Activated CD4-positive, alpha-beta T cell treated with anti-CD3 and anti-CD28 coated beads, Interleukin-2, amount 50 U/mL, for 1 hour (primary cell): Measurements from ENCODE around the gene CRAMP1.
"Not testable (repeated sequence)": the region's sequence is repeated elsewhere in the genome, so short reads cannot be mapped to it uniquely, and the experiment has no call there.

Source experiments
- DNase-seq: peaks from one replicate; pipeline ENCODE4 v3.0.0-alpha.2; 2020

The CRAMP1 gene

GRCh38 chr16:1688807-1689560 lies 76.8 kb downstream of the CRAMP1 start:
- DNase-seq: no peak

DNA sequence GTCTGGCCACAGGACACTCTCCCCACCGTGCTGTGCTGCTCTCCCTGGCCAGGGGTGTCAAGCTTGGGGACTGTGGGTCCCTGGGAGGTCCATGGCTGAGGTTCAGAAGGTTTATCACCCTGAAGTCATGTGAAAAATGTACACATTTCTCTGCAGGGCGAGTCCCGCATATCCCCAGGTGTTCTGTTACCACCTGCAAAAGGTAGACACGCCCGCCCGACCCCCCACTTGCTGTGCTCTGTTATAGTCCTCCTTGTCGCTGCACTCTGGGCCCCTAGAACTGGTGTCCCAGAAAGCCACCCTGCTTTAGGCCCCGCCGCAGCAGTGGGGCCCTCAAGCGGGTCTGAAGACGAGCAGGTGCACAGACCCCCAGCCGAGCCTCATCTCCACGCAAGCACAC lies 77.7 kb downstream of the CRAMP1 start:
- no peak for DNase-seq

- no peak for DNase-seq
These were observed 78.7 kb downstream of the CRAMP1 start for GRCh38 chr16:1690810-1691209.

DNA sequence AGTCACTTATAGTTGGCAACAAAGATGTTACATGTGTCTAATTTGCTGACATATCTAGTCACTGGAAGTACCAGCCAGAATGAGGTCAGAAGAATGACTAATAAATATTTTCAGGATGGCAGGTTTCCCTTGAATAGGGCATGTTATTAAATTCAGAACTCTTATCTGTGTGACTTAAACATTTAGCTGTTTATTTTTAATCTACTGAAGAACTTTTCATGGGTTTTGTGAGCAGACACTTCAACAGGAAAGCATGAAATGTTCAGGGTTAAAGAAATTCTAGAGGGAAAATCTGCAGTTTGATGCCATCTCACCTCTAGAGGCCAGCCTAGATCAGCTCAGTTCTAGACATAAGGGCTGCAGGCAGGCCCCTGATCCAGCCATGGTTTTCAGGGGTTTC lies 79.1 kb downstream of the CRAMP1 start:
- DNase-seq: no peak

GRCh38 chr16:1691956-1692355 lies 79.8 kb downstream of the CRAMP1 start:
- DNase-seq: no peak

DNA sequence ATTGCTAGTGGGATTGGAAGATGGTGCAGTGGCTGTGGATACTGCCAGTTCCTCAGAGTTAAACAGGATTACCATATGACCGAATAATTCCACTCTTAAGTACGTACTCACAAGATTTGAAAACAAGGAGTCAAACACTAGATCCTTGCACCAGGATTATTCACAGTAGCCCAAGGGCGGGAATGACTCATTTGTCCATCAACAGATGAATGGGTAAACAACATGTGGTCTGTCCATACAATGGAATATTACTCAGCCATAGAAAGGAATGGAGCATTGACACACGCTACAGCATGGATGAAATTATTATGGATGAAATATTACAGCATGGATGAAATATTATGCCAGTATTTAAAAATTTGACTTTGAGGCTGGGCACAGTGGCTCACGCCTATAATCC lies 84.7 kb downstream of the CRAMP1 start:
- no peak for DNase-seq

DNA sequence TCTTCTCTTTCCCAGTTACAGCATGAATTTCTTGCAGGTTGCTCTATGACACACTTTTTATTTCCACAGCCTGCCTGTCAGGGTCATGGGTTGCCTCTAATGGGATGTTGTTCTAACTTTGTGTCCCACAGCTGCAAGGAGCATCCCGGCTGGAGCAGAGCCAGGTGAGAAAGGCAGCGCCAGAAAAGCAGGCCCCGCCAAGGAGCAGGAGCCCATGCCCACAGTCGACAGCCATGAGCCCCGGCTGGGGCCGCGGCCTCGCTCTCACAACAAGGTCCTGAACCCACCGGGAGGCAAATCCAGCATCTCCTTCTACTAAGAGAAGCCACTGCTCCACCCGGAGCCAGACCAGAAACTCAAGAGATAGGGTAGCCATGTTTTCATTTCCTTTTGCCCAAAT lies 86.5 kb downstream of the CRAMP1 start:
- no peak for DNase-seq

DNA sequence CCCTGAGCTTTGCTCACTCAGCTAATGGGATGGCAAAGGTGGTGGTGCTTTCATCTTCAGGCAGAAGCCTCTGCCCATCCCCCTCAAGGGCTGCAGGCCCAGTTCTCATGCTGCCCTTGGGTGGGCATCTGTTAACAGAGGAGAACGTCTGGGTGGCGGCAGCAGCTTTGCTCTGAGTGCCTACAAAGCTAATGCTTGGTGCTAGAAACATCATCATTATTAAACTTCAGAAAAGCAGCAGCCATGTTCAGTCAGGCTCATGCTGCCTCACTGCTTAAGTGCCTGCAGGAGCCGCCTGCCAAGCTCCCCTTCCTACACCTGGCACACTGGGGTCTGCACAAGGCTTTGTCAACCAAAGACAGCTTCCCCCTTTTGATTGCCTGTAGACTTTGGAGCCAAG lies 88.1 kb downstream of the CRAMP1 start:
- no peak for DNase-seq

DNA sequence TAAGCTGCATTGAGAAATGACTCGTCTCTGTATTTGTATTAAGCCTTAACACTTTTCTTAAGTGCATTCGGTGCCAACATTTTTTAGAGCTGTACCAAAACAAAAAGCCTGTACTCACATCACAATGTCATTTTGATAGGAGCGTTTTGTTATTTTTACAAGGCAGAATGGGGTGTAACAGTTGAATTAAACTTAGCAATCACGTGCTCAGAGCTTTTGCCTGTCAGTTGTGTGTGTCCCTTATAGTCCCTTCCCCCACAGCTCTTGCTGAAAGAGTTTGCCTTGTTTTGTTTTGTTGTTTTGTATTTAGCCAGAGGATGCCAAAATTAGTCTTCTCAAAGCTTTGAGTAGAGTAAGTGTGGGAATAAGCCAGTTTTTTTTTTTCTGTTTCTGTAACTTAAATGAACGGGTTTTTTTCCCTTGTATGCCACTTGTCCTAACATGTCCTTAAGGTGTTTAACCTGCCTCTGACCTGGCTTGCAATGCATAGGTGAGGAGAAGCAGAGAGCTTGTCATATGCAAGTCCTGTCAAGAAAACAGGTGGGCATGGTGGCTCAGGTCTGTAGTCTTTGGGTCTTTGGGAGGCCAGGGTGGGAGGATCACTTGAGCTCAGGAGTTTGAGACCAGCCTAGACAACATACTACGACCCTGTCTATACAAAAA lies 89.2 kb downstream of the CRAMP1 start:
- no peak for DNase-seq

DNA sequence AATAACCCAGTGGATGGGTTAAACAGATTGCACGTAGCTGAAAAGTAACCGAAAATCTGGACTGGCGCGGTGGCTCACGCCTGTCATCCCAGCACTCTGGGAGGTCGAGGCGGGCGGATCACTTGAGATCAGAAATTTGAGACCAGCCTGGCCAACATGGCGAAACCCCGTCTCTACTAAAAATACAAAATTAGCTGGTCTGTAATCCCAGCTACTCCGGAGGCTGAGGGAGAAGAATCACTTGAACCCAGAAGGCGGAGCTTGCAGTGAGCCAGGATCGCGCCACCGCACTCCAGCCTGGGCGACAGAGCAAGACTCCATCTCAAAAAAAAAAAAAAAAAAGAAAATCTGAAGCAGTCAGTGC lies 93.1 kb downstream of the CRAMP1 start:
- DNase-seq: not testable (repeated sequence)

DNA sequence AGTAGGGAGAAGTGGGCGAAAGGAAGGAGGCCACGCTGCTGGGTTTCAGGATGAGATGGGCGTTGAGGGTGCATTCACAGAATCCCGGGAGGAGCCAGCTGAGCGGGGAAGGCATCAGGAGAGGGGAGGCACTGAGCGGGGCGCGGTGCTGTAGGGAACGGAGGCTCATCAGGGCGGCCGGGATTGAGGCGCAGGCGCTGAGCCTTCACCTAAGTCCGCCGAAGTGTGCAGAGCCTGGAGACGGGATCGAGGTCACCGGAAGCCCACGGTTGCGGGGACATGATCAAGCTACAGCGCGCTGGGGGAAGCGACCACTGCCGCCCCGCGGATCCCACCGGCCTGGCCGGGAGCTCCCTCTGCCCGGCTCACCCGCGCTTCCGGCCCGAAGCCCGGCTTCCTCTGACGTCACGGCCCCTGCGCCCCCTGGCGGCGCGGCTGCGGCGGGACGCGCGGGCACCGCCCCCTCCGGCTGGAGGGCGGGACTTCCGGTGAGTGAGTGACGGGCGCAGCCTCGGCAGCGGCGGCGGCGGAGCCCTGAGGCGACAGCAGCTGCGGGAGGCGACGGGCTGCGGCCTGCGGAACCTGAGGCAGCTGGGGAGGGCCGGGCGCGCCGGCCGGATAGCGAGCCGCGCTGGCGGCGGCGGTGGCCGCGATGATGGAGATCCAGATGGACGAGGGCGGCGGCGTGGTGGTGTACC lies 93.7 kb downstream of the CRAMP1 start, which contains the start of gene MAPK8IP3:
Gene MAPK8IP3 (plus strand): TSS at position 508 of the 698 bp plus-strand sequence. CDS start 145 bp downstream, at position 653.
- DNase-seq: peak; percentile 95

GRCh38 chr16:1706386-1707192 lies 94.4 kb downstream of the CRAMP1 start:
- peak; percentile 35 for DNase-seq

- DNase-seq: no peak
These were observed 95.1 kb downstream of the CRAMP1 start for GRCh38 chr16:1707193-1707790.

- no peak for DNase-seq
These were observed 96.1 kb downstream of the CRAMP1 start for GRCh38 chr16:1708083-1708767.

DNA sequence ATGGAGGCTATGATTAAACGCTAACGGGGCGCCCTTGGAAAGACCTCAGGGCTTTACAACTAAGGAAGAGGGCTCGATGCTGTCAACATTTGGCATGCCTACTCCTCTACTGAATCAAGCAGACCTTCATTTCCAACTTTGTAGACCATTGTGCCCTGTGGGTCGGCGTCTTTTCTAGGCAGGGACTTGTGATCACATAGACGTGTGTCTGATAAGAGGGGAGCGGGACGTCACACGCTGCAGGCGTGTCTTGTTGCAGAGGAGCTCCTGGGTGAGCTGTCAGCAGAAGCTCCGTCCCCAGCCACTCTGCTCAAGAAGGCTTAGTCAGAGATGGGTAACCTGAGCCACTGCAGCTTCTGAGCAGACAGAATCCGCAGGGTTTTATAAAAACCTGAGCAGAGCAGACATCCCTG lies 96.6 kb downstream of the CRAMP1 start:
- no peak for DNase-seq

DNA sequence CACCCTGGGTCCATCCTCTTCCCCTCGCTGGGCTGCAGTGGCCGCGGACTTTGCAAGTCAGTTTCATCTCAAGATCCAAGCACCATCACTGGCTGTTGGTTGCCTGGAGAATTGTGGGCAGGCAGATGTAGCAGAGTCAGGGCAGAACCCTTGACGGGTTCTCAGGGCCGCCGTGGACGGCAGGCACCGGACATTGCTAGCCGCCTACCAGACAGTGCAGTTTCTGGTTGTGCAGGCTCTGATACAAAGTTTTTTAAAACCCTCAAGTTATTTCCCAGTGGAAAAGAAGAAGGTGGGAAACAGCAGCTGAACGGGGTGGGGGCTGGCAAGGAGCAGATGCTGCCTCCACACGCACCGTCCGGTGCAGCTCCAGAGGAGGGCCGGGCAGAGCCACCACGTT lies 97.2 kb downstream of the CRAMP1 start:
- DNase-seq: no peak

GRCh38 chr16:1710811-1711507 lies 98.8 kb downstream of the CRAMP1 start:
- DNase-seq: no peak

- no peak for DNase-seq
These were observed 100.7 kb downstream of the CRAMP1 start for GRCh38 chr16:1712791-1713261.

DNA sequence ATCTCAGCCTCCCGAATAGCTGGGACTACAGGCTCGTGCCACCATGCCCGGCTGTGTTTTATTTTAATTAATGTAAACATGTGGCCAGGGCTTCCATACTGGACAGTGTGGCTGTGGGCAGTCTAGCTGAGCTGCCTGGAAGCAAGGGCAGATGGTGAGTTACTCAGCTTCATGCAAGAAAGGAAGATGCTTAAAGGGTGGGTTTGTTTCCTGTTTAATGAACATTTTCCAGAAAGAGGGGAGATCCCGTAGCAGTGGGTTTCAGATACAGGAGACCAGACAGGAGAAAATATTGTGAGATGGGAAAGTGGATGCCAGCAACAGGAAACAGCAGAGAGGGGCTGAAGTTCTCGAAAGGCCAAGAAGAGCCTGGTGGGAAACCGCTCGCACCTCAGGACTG lies 101.2 kb downstream of the CRAMP1 start:
- no peak for DNase-seq

DNA sequence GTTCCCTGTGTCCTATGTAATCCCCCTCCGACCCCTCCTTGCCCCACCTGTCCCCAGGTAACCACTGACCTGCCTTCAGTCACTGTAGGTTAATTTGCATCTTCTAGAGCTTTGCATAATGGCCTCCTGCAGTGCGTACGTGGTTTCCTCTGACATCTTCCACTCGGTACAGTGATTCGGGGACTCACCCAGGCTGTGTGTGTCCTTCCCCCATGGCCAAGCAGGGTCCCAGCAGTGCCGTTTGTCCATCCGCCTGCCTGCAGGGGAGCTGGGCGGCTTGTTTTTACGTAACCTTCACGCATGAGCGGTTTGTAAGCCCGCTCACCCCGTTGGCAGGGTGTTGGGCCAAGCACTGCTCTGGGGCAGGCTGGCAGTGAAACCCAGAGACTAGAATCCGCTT lies 101.8 kb downstream of the CRAMP1 start:
- no peak for DNase-seq

DNA sequence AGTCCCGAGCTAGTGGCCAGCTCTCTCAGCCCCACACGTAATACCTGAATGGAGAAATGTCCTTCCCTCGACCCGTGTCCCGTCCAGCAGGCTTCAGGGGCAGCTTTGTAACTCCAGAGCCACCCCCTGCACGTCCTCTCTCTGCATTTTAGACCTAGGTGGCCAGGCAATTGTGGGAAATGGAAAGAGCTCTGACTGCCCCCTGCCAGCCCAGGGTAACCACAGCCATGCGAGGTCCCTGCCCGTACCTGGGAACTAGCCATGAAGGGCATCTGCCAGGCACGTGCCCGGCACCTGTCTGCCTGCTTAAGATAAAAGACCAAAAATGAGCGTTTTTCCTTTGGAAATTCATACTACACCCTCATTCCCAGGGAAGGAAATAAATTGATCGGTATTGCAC lies 103.1 kb downstream of the CRAMP1 start:
- DNase-seq: no peak
